Stimulated activated CD8-positive, alpha-beta memory T cell treated with anti-CD3 and anti-CD28 coated beads, Interleukin-7, amount 100 ng/mL, for 1 hour (primary cell): Measurements from ENCODE around the gene URI1.
"Not testable (repeated sequence)": the region's sequence is repeated elsewhere in the genome, so short reads cannot be mapped to it uniquely, and the experiment has no call there.

Experiments used
- DNase-seq, 2 donors: peaks; one replicate each; pipeline ENCODE4 v3.0.0-alpha.2; 2020; ENCODE audit warnings: low read depth in 2 of 2

The URI1 gene

DNA sequence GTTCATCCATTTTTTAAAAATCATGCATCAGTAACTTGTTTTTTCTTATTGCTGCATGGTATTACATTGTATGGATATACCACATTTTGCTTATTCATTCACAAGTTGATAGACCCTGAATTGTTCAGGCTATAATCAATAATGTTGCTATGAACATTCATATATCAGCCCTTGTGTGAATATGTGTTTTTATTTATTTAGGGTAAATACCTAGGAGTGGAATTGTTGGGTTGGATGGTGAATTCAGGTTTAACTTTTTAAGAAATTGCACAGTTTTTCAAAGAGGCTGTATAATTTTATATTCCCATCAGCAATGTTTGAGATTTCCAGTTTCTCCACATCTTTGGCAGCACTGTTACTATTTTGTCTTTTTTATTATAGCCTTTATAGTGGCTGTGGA lies 82.1 kb downstream of the URI1 start:
- DNase-seq = no peak

DNA sequence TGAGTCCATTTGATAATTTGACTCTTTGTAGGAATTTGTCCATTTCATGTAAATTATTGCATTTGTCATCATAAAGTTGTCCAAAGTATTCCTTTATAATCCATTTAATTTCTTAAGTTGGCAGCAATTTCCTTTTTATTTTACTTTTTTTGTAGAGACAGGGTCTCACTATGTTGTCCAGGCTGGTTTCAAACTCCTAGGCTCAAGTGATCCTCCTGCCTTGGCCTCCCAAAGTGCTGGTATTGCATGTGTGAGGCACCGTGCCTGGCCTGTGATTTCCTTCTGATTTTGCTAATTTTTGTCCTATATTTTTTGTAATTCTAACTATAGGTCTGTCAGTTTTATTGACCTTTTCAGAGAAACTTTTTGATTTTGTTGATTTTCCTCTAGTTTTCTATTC lies 84.9 kb downstream of the URI1 start:
- DNase-seq = no peak

DNA sequence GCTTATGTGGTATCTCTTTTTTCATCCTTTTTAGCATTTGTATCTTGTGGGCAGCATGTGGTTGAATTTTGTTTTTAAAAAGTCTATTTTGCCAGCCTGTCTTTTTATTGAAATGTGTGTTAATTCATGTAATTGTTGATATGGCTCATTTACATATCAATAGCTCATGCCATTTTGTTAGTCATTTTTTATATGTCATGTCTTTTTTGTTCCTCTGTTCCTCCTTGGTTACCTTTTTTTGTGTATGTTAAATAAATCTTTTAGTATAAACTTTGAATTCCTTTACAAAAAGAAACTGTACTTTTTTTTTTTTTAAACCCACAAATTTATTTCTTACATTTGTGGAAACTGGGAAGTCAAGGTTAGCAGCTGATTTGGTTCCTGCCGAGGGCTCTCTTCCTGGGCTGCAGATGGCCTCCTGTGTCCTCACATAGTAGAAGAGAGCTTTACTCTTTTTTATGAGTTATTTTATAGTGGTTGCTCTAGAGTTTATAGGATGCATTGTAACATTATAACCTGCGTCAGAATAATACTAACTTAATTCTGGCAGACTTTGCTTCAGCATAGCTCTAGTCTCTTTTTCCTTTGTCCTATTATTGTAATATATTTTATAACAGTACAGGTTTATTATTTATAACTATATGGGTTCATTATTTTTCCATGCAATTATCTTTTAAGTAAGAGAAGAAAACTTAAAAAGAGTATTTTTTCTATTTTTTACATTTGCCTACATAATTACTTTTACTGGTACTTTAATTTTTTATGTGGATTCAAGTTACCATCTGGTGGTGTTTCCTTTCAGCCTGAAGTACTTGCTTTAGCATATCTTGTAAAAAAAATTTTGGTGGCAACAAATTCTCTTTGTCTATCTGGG lies 86.3 kb downstream of the URI1 start:
- DNase-seq = no peak

DNA sequence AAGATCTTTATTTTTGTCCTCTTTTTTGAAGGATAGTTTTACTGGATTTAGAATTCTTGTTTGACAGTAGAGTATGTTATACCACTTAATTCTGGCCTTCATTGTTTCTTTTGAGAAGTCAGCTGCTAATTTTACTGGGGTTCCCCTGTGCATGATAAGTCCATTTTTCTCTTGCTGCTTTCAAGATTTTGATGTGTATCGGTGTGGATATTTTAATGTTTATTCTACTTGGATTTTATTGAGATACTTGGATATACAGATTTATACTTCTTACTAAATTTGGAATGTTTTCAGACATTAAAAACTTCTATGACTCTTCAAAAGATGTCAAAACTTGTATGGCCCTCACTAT lies 86.9 kb downstream of the URI1 start:
- DNase-seq = no peak

DNA sequence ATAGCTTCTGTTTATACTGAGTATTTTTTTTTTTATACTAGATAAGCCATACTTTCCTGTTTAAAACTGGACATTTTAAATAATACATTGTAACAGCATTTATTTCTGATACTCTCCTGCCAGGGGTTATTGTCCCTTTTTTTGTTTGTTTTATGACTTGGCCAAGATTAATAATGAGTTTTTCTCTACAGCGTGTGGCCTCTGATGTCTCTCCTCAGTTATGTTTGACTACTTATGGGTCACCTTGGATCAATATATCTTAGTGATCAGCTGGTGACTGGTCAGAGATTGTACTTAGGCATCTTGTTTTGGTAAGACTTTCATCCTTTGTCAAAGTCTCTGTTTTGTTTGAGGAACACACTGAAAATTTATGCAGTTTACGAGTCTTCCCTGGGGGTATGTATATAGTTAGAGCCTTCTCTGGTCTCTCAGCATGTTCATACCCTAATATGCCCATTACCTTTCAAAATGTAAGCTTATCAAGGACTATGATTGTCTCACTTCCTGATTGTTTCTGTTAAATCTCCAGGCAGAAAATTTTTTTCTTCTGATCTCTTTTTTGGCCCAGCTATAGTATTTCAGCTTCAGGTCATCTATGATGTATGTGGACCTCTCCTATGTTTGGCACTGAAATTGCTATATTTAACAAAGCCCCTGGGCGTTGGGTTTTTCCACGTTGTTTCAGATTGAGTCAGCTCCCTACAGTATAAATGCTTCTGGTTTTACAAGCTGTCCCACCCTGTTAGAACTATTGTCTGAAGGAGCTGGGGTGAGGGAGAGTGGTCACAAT lies 87.9 kb downstream of the URI1 start:
- no peak for DNase-seq

DNA sequence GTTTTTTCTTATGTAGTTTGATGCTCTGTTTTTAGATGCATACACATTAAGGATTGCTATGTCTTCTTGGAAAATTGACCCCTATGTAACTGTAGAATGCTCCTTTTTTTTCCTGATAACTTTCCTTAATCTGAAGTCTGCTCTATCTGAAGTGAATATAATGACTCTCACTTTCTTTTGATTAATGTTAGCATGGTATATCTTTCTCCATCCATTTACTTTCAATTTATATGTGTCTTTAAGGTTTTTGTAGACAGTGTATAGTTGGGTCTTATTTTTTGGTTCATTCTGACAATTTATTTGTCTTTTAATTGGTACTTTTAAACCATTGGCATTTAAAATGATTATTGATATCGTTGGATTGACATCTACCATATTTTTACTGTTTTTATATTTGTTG lies 92.3 kb downstream of the URI1 start:
- DNase-seq = no peak

DNA sequence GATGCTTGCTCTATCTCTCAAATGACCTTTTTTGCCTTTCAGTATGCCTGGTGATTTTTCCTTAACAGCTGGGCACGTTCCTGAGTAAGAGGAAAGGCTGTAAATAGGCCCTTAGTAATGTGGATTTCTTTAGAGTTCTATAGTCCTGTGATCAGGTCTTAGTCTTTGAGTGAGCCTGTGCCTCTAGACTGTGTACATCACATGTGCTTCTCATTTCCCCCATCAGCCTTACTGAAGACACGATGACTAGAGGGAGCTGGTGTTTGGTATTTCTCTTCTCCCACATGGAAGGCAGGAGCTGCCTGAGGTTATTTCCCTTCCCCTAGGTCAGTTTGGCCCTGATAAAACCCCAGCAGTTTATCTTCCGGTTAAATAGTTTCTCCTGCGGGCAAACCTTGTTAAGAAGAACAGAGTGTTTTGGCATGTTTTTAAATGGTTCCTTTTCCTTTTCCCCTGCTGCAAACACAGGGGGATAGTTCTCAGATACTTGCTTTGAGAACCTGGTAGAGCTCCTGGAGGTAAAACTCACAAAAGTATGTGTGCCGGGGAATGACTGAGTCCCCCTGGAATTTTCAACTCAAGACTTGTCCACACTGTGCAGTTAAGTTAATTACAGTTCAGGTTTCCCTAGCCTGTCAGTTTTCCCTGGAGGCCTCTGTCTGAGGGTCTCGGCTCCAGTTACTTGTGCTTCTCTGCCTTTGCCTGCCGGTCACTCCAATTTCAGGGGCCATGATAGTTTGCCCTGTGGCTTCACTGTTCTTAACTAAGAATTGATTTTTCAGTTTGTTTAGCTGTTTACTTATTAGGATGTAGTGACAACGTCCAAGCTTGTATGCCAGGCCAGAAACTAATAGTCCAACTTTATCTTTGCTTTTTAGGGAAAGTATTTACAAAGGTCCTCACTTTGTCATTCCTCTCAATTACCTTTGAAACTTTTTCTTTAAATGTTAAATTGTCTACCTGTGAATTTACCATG lies 94.4 kb downstream of the URI1 start:
- DNase-seq = no peak

DNA sequence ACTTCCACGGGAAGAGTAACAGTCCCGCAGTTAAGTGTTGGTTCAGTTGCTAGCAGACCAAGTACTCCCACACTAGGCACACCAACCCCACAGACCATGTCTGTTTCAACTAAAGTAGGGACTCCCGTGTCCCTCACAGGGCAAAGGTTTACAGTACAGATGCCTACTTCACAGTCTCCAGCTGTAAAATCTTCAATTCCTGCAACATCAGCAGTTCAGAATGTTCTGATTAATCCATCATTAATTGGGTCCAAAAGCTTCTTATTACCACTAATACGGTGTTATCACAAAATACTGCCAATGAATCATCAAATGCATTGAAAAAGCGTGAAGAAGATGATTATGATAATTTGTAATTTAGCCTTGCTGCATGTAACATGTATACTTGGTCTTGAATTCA lies 95.8 kb downstream of the URI1 start:
- no peak for DNase-seq

DNA sequence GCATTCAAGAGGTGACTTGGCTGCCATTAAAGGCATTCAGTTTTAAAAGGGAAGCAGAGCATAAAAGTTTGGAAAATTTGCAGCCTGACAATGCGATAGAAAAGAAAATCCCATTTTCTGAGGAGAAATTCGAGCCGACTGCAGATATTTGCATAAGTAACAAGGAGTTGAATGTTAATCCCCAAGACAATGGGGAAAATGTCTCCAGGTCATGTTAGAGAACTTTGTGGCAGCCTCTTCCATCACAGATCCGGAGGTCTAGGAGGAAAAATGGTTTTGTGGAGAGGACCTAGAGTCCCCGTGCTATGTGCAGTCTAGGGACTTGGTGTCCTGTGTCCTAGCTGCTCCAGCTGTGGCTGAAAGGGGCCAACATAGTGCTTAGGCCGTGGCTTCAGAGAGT lies 99.9 kb downstream of the URI1 start:
- DNase-seq = not testable (repeated sequence)

DNA sequence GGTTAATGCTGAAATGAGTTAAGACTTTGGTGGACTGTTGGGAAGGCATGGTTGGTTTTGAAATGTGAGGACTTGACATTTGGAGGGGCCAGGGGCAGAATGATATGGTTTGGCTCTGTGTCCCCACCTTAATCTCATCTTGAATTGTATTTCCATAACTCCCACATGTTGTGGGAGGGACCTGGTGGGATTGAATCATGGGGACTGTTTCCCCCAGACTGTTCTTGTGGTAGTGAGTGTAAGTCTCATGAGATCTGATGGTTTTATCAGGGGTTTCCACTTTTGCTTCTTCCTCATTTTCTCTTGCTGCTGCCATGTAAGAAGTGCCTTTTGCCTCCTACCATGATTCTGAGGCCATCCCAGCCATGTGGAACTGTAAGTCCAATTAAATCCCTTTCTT lies 101.0 kb downstream of the URI1 start:
- not testable (repeated sequence) for DNase-seq

DNA sequence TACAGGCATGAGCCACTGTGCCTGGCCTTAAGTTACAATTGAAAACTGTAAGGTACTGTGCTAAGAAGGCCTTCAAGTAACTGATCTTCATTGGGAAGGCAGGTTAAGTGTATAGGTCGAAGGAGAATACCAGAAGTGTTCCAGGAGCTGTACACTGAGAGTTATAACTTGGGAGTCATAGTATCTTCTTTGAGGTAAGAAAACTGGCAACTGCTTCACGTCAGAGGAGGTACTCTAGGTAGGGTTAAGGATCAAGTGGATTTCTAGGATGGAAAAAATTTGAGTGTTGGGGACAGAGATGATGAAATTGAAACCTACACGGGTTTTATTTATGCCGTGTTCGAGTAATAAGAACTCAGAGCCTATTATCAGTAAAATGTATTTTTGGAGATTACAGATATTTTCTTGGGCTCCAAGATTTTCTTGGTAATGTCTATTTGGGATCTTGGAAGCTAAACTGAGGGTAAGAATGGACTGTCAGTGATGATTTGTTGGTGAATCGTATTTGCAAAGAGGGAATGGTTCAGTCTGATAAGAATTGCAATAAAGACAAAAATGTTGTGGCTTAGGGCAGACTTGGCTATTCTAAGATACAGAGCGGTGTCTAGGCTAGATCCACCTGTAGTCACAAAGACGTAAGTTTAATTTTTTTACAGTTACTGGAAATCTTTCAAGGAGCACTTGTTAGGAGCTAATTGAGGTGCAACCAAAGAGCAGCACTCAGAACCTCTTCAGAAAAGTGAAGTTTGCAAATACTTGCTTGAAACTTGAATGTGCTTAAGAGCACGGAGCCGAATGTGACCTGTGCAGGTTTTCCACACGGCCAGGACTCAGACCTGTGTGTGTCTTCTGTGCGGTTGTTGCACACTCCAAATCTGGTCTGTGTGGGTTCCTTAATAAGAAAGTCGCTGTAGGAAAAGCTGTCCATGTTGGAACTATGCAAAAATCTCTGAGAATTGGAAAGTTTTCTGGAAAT lies 102.5 kb downstream of the URI1 start:
- no peak for DNase-seq

DNA sequence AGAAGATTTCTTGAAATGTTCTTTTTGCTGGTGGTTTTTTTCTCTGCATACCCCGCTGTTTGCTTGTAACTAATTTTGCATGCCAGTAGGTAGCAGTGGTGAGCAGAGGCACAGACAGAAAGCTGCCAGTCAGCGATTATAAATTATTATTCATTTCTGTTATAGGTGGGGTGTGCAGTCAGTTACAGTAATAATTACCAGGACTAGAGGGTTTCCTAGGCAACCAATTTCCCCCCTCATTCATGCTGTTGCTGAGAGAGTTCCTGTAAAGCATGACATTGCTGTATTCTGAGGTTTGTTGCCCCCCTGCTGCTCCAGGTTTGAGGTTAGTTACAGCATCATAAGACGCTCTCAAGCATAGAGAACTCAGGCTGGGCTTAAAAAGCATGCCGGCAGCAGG lies 104.5 kb downstream of the URI1 start:
- no peak for DNase-seq

DNA sequence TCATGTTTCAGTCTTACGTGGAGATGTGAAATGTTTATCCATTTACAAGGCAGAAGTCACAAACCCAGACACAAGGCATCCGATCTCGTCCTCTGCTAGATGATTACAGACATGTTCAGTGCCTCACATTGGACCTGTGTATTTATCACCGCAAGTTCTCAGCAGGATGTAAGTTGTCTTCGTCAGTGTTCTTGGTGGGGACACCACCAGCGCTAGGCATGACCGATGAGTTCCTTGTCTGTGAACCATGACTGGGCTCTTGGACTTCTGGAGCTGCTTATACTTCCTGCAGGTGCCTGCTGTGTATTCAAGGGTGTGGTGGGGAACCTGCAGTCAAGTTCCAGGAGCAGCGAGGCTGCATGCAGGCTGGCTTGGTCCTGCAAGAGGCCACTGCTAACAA lies 105.4 kb downstream of the URI1 start:
- DNase-seq = no peak

DNA sequence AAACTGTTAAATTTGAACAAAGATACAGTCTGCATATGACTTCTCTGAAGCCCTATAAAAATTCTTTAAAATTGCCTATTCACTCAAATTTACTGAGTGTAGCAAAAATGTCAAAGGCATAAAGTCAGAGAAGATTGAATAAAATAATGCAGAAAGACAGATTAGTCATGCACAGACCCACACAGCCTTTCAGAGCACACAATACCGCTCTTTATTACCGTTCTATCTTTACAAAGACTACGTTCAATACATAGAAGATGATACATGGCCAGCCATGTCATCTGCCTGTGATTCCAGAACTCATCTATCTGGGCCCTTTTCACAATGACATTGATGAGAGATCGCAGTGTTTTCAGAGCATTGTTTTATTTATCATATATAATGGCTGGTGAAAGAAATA lies 107.2 kb downstream of the URI1 start:
- no peak for DNase-seq

DNA sequence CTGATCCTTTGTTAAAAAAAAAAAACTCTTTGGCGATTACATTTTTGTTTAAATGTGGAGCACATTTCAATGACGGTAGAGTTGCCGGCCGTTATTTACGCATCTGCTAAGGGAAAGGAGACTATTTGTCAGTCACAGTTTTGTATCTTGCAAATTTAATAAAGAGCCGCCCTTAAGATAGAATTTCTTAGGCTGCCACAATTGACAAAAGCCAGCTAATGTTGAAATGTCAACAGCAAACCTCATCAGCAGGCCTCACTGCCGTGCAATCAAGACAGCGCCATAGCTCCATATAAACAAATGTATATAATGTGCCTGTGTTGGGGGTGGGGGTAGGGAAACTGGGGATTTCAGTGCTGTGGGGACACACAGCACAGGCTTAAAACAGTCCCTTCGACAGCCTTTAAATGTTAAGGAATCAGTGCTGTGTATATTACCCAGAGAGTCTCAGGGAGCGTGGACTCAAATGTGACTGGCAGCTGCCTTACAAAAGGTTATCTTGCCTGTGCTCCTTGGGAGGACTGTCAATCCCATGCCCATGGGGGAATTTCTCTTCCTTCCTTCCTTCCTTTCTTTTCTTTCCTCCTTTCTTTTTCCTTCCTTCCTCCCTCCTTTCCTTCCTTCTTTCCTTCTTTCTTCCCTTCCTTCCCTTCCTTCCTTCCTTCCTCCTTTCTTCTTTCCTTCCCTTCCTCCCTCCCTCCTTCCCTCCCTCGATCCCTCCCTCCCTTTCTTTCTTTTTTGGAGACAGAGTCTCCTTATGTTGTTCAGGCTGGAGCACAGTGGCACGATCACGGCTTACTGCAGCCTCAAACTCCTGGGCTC lies 108.0 kb downstream of the URI1 start:
- no peak for DNase-seq

DNA sequence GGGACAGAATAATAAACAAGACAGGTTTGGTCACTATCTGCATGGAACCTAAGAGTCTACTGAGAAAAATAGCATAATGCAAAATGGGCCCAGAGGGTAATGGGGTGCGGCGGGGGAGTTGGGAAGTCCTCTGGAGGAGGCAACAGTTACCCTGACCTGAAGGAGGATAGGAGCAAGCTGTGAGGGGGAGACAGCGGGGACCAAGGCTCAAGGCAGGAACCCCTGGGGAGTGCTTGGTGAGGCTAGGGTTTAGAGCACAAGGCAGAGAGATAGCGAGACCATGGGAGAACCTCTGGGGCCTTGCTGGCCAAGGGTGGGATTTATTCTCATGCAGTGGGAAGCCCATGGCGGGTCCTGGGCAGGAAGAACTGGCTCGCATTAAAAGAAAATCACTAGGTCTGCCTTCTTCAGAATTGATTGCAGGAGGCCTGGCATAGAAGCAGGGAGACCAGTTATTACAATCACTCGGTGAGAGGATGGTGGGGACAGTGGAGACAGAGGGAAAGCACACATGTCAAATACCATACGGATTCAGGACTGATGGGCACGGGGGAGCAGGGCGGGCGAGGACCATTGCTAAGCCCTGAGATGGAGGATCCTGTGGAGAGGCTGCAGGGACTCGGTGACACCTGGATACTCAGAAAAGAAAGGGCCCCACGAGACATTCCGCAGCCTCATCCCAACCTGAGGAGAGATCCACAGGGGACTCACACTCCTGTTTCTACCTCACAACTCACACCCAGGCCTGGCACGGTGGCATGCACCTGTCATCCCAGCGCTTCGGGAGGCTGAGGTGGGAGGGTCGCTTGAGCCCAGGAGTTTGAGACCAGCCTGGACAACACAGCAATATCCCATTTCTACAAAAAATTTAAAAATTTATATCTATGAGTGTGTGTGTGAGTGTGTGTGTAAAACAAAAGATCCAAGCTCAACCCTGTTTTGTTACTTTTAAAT lies 110.4 kb downstream of the URI1 start:
- DNase-seq = no peak

DNA sequence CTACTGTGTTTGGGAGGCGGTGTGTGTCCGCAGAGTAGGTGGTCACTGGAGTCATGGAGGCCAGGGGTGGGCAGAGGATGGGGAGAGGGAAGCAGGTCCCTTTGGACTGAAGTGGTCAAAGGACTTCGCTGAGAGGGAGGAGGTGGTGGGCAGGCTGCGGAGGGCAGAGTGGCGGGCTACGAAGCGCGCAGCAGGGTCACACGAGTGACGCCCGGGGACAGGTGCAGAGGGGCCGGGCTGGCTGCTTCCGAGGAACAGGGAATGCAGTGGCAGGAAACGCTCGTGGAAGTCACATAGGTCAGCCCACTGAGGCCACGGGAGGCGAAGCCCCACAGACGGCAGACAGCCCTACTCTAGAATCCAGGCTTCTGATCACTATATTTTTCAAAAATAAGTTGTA lies 111.5 kb downstream of the URI1 start:
- DNase-seq = no peak

DNA sequence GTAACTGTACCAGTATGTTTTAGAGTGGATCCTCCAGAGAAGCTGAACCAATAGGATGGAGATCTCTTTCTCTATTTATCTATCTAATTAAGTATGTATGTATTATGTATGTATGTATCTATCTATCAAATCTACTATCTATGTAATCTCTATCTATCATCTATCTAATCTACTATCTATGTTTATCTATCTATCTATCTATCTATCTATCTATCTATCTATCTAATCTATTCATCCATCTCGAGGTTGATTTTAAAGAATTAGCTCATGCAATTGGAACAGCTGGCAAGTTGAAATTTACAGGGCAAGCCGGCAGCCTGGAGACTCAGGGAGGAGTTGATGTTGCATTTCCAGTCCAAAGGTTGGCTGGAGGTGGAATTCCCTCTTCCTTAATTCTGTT lies 112.2 kb downstream of the URI1 start:
- no peak for DNase-seq

DNA sequence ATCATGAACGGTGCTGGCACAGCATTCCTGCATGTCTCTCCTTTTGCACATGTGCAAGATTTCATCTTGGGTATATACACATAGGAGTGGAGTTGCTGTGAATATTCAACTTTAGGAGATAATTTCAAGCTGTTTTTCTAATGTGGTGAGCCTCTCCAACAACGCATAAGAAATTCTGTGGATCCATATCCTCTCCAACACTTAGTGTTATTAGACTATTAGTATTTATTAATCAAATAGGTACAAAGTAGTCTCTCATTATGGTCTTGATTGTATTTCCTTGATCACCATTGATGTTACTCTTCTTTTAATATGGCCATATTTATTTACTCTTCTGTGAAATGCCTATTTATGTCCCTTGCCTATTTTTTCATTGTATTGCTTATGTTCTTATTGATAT lies 114.5 kb downstream of the URI1 start:
- DNase-seq = no peak
